K562 (cell line): ENCODE measurements around the gene DBT. TPM values are rescaled to one million over a fixed set of nuclear protein-coding genes. Genes with fewer than 3 reads are reported as not detected.

Experiments
- ATF6 ChIP-seq: sonication (generic); formaldehyde crosslinking; IDR thresholded peaks from 2 replicates; pipeline ENCODE4 v1.4.0; 2020; ENCODE audit warnings: mild to moderate bottlenecking, missing genetic modification reagents
- CHD7 ChIP-seq: fragments of 200-600 bp; sonication (generic); IDR thresholded peaks from one replicate; pipeline ENCODE4 v1.6.1; 2012; ENCODE audit warnings: mild to moderate bottlenecking, low read depth, low read length, inconsistent platforms
- CREBBP ChIP-seq: IDR thresholded peaks from one replicate; pipeline ENCODE4 v1.6.1; 2012; ENCODE audit warnings: low read depth, mild to moderate bottlenecking, control low read depth, inconsistent platforms, low read length
- EP400 ChIP-seq: fragments of 450-650 bp; IDR thresholded peaks from 2 replicates; pipeline ENCODE4 v1.6.1; 2017; ENCODE audit warnings: antibody characterized with exemption, mild to moderate bottlenecking, moderate library complexity
- HCFC1 ChIP-seq: IDR thresholded peaks from 2 replicates; pipeline ENCODE4 v1.6.1; 2012; ENCODE audit warnings: low read depth, low read length, improper control_type of control experiment
- MAFF ChIP-seq: IDR thresholded peaks from 2 replicates; pipeline ENCODE4 v1.6.1; 2012; ENCODE audit warnings: low read length, improper control_type of control experiment
- MAFK ChIP-seq: IDR thresholded peaks from 2 replicates; pipeline ENCODE4 v1.6.1; 2011; ENCODE audit warnings: low read length, improper control_type of control experiment
- MXI1 ChIP-seq: IDR thresholded peaks from 2 replicates; pipeline ENCODE4 v1.6.1; 2011; ENCODE audit warnings: low read depth, mild to moderate bottlenecking, improper control_type of control experiment, low read length
- SRSF7 ChIP-seq: fragments of 200-400 bp; formaldehyde crosslinking; optimal IDR thresholded peaks from 2 replicates; pipeline ENCODE3; 2017; ENCODE audit warnings: mild to moderate bottlenecking, low read depth, low read length
- ZNF384 ChIP-seq: IDR thresholded peaks from 2 replicates; pipeline ENCODE4 v1.6.1; 2012; ENCODE audit warnings: low read depth, low read length, improper control_type of control experiment
- polyA plus RNA-seq, 8 experiments: library from polyadenylated mRNA; depleted of rRNA in 4 of 8; stranded (reverse) in 5 of 8; unstranded in 3 of 8; fragments of >200 nt; fragmentation: Nextera tagmentation in 2 of 8; fragmentation: Illumina TruSeq in 1 of 8; extraction: Ambion mirVana in 2 of 8; extraction: Trizol in 1 of 8; gene quantifications; 2 replicates each; pipeline versions ENCODE4 v1.2.1 to v1.2.3, GENCODE V29; 2011 to 2014; ENCODE audit warnings: inconsistent platforms in 1 of 8, missing spikeins in 1 of 8
- total RNA-seq, 7 experiments: library from RNA; depleted of rRNA in 6 of 7; stranded (reverse); fragments of >200 nt in 6 of 7; fragmentation: Illumina TruSeq in 2 of 7; extraction: Trizol in 2 of 7; gene quantifications; 2 replicates each; pipeline versions ENCODE4 v1.2.1 to v1.2.3, GENCODE V29; 2011 to 2021; ENCODE audit warnings: low replicate concordance in 1 of 7

Gene DBT
- total and polyA plus RNA-seq, 9 of the 15 experiments (the other 6 are each of a cell fraction or from before 2014, with no cell fraction given), result 2.7 to 13.5 (median 7.3) TPM

GRCh38 chr1:100146958-100147357 lies 102.7 kb downstream of the DBT start (continued):
- no peak for TF ChIP-seq CHD7
- no peak for TF ChIP-seq SRSF7
- 0 out of 2 replicates have a peak, but pooled peaks have one; percentile 22 for TF ChIP-seq MAFF
- no peak for TF ChIP-seq ZNF384
- peak; percentile 13; the same call in 1 of the 2 replicates for TF ChIP-seq MAFK
- no peak for TF ChIP-seq CREBBP
- TF ChIP-seq ATF6 (CRISPR knock-in tag), result no peak
- no peak for TF ChIP-seq HCFC1
- TF ChIP-seq MXI1, result no peak
- TF ChIP-seq EP400, result no peak
